ENCODE data around the gene JARID2. TPM values are rescaled to one million over a fixed set of nuclear protein-coding genes. Genes with fewer than 3 reads are reported as not detected.

The JARID2 gene
- polyA plus RNA-seq, 1 donor (not counting 4 experiments of a cell fraction or from before 2014, with no cell fraction given), result 11.0 TPM

DNA sequence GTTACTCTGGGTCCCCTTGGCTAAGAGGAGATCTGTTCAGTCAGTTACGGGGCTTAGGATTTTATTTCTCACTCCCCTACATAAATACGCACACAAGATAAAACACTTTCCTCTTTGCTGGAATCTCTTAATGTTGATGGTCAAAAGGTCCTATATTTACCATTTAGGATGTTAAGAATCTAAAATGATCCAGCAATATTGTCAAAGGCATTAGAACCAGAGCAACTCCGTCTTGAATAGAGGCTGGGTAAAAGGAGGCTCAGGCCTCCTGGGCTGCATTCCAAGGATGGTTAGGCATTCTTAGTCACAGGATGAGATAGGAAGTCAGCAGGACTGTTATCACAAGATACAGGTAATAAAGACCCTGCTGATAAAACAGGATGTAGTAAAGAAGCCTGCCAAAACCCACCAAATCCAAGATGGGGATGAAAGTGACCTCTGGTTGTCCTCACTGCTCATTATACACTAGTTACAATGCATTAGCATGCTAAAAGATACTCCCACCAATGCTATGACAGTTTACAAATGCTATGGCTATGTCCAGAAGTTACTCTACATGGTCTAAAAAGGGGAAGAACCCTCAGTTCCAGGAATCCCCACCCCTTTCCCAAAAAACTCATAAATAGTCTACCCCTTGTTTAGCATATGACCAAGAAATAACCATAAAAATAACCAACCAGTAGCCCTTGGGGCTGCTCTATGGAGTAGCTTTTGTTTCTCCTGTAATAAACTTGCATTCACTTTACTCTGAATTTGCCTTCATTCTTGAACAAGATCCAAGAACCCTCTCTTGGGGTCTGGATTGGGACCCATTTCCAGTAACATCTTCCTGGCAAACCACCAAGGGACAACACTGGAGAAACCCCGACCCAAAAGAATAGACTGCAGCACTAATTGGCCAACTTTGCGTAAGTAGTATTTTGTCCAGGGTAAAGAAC, 309.5 kb downstream of the JARID2 start:
- Histone ChIP-seq H3K27ac (ENCODE audit: control insufficient read depth, insufficient read depth, low read length) (no peak overlapping the region), H3K4me1 (ENCODE audit: control insufficient read depth, extremely low read depth, insufficient read depth, low read length) (no peaks in the 10 kb centered on the region), H3K36me3 (ENCODE audit: control insufficient read depth in 2 of 2, extremely low read depth in 1 of 2, insufficient read depth in 2 of 2, low read length in 2 of 2) (no peaks in the 10 kb centered on the region), H3K9ac (ENCODE audit: control insufficient read depth, extremely low read depth, insufficient read depth, low read length) (no peak overlapping the region), H3K4me2 (ENCODE audit: control insufficient read depth, extremely low read depth, insufficient read depth, low read depth, low read length) (no peak overlapping the region), H2AFZ (ENCODE audit: control insufficient read depth, low read length) (no peak overlapping the region), H3K9me1 (ENCODE audit: control insufficient read depth, extremely low read depth, insufficient read depth, low read length) (no peaks in the 10 kb centered on the region), H3K79me2 (ENCODE audit: control insufficient read depth, insufficient read depth, low read length) (no peaks in the 10 kb centered on the region), H3K27me3 (ENCODE audit: control insufficient read depth, extremely low read depth, insufficient read depth, low read length) (no peaks in the 10 kb centered on the region), H4K20me1 (ENCODE audit: control insufficient read depth, extremely low read depth, insufficient read depth, low read length) (no peaks in the 10 kb centered on the region), H3K9me3 (ENCODE audit: control insufficient read depth, low read depth, low read length) (no peaks in the 10 kb centered on the region), H3K4me3 (ENCODE audit: control insufficient read depth in 2 of 3, extremely low read depth in 1 of 3, insufficient read depth in 2 of 3, low read depth in 1 of 3, low read length in 3 of 3) (no peak overlapping the region)
- DNase-seq (ENCODE audit: low read depth, low spot score) (no peak), FAIRE-seq (no peak)
- TF ChIP-seq EZH2 (IDR thresholded peaks at IDR 0.05; ENCODE audit: low read length), result no peak
- TF ChIP-seq, protein P1, sequence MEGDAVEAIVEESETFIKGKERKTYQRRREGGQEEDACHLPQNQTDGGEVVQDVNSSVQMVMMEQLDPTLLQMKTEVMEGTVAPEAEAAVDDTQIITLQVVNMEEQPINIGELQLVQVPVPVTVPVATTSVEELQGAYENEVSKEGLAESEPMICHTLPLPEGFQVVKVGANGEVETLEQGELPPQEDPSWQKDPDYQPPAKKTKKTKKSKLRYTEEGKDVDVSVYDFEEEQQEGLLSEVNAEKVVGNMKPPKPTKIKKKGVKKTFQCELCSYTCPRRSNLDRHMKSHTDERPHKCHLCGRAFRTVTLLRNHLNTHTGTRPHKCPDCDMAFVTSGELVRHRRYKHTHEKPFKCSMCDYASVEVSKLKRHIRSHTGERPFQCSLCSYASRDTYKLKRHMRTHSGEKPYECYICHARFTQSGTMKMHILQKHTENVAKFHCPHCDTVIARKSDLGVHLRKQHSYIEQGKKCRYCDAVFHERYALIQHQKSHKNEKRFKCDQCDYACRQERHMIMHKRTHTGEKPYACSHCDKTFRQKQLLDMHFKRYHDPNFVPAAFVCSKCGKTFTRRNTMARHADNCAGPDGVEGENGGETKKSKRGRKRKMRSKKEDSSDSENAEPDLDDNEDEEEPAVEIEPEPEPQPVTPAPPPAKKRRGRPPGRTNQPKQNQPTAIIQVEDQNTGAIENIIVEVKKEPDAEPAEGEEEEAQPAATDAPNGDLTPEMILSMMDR (optimal IDR thresholded peaks at IDR 0.05 in 1 of 3, IDR thresholded peaks at IDR 0.05 in 1 of 3, conservative IDR thresholded peaks at IDR 0.05 in 1 of 3; ENCODE audit: extremely low read depth in 1 of 3, insufficient read depth in 2 of 3, low read length in 3 of 3), result no peak
- dilution Hi-C loops (cut with MboI; ENCODE audit: extremely low pct_ligation_motif_present, low sequenced_read_pairs), result no loop called here

DNA sequence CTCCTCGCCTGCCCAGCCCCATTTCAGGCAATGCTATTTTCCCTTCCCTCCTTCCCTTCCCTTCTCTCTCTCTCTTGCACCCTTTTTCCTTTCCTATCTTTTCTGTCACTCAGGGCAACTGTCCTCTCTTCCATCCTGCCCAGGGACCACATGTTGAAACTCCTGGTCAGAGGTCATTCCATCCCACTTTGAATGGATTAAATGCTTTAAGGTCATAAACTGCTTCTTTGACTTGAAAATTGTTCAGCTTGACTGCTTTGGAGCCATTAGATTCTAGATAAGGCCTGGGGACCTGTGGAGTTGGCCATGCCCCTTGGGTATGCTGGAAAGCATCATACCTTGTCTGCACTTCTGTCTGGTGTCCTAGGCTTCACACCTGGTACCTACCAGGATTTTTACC, 310.8 kb downstream of the JARID2 start:
- dilution Hi-C loops (cut with MboI; ENCODE audit: extremely low pct_ligation_motif_present, low sequenced_read_pairs), result no loop called here

More for the DNA sequence above, 310.8 kb downstream of the JARID2 start:
- no peaks in the 10 kb centered on the region for H3K36me3 ChIP-seq (ENCODE audit: control insufficient read depth in 2 of 2, extremely low read depth in 1 of 2, insufficient read depth in 2 of 2, low read length in 2 of 2)
- no peaks in the 10 kb centered on the region for H3K9me3 ChIP-seq (ENCODE audit: control insufficient read depth, low read depth, low read length)
- no peaks in the 10 kb centered on the region for H3K79me2 ChIP-seq (ENCODE audit: control insufficient read depth, insufficient read depth, low read length)
- H3K27ac ChIP-seq (ENCODE audit: control insufficient read depth, insufficient read depth, low read length), result no peak overlapping the region
- no peaks in the 10 kb centered on the region for H3K27me3 ChIP-seq (ENCODE audit: control insufficient read depth, extremely low read depth, insufficient read depth, low read length)
- H2AFZ ChIP-seq (ENCODE audit: control insufficient read depth, low read length), result no peak overlapping the region
- H3K4me3 ChIP-seq (ENCODE audit: control insufficient read depth in 2 of 3, extremely low read depth in 1 of 3, insufficient read depth in 2 of 3, low read depth in 1 of 3, low read length in 3 of 3), result no peak overlapping the region
- FAIRE-seq (no peak), DNase-seq (ENCODE audit: low read depth, low spot score) (no peak)
- TF ChIP-seq, protein P1 (optimal IDR thresholded peaks at IDR 0.05 in 1 of 3, IDR thresholded peaks at IDR 0.05 in 1 of 3, conservative IDR thresholded peaks at IDR 0.05 in 1 of 3; ENCODE audit: extremely low read depth in 1 of 3, insufficient read depth in 2 of 3, low read length in 3 of 3), result no peak
- TF ChIP-seq EZH2 (IDR thresholded peaks at IDR 0.05; ENCODE audit: low read length), result no peak
- no peaks in the 10 kb centered on the region for H3K9me1 ChIP-seq (ENCODE audit: control insufficient read depth, extremely low read depth, insufficient read depth, low read length)
- no peak overlapping the region for H3K9ac ChIP-seq (ENCODE audit: control insufficient read depth, extremely low read depth, insufficient read depth, low read length)
- no peaks in the 10 kb centered on the region for H4K20me1 ChIP-seq (ENCODE audit: control insufficient read depth, extremely low read depth, insufficient read depth, low read length)
- H3K4me1 ChIP-seq (ENCODE audit: control insufficient read depth, extremely low read depth, insufficient read depth, low read length), result no peaks in the 10 kb centered on the region
- no peak overlapping the region for H3K4me2 ChIP-seq (ENCODE audit: control insufficient read depth, extremely low read depth, insufficient read depth, low read depth, low read length)

Data from keratinocyte (primary cell).